Measurements from ENCODE around the gene VPS52. TPM values are rescaled to one million over a fixed set of nuclear protein-coding genes. Genes with fewer than 3 reads are reported as not detected.

Gene VPS52
- total and polyA plus RNA-seq, 9 of the 15 experiments (the other 6 are each of a cell fraction or from before 2014, with no cell fraction given) = 24.4 to 103 (median 40.2) TPM

GRCh38 chr6:33320315-33321181 lies 48.9 kb upstream of the VPS52 start (continued):
- no peak for TF ChIP-seq HNRNPH1 (optimal IDR thresholded peaks at IDR 0.05; ENCODE audit: low read depth, low read length)
- no peak for TF ChIP-seq RBM15 (IDR thresholded peaks at IDR 0.05; ENCODE audit: insufficient read depth, low read length)
- peak; percentile 93 for TF ChIP-seq JUN (IDR thresholded peaks at IDR 0.05; ENCODE audit: borderline replicate concordance, low read depth, low read length)
- peak; percentile 94; the same call in 1 of the 2 replicates for TF ChIP-seq JUN (CRISPR knock-in tag; IDR thresholded peaks at IDR 0.05; ENCODE audit: borderline replicate concordance)
- TF ChIP-seq NFIC (IDR thresholded peaks at IDR 0.05) = peak; percentile 58
- TF ChIP-seq NFE2 (IDR thresholded peaks at IDR 0.05; ENCODE audit: low read depth) = peak; percentile 67
- peak; percentile 30 for TF ChIP-seq CHD1 (IDR thresholded peaks at IDR 0.05; ENCODE audit: low read length)
- TF ChIP-seq ILK (tag; IDR thresholded peaks at IDR 0.05; ENCODE audit: borderline replicate concordance, low read depth) = no peak
- peak; percentile 95 for TF ChIP-seq ATF7 (IDR thresholded peaks at IDR 0.05)
- TF ChIP-seq E2F5 (CRISPR knock-in tag; IDR thresholded peaks at IDR 0.05) = 0 out of 2 replicates have a peak, but pooled peaks have one; percentile 54
- TF ChIP-seq KAT7 (CRISPR knock-in tag; IDR thresholded peaks at IDR 0.05; ENCODE audit: borderline replicate concordance) = 0 out of 2 replicates have a peak, but pooled peaks have one; percentile 37
- no peak for TF ChIP-seq SRSF1 (IDR thresholded peaks at IDR 0.05; ENCODE audit: low read depth, low read length)
- no peak for TF ChIP-seq U2AF1 (optimal IDR thresholded peaks at IDR 0.05; ENCODE audit: low read depth, low read length)
- TF ChIP-seq ZNF77 (CRISPR knock-in tag; IDR thresholded peaks at IDR 0.05) = no peak
- TF ChIP-seq RERE (CRISPR knock-in tag; IDR thresholded peaks at IDR 0.05; ENCODE audit: borderline replicate concordance) = no peak
- TF ChIP-seq FOXK1 (CRISPR knock-in tag; IDR thresholded peaks at IDR 0.05; ENCODE audit: borderline replicate concordance) = no peak
- TF ChIP-seq SMAD4 (CRISPR knock-in tag; conservative IDR thresholded peaks at IDR 0.05) = 0 out of 2 replicates have a peak, but pooled peaks have one; percentile 51
- TF ChIP-seq ATF3 (IDR thresholded peaks at IDR 0.05) = peak; percentile 96
- peak; percentile 85 for TF ChIP-seq ATF3 (CRISPR knock-in tag; conservative IDR thresholded peaks at IDR 0.05)
- TF ChIP-seq RCOR1 (IDR thresholded peaks at IDR 0.05; ENCODE audit: borderline replicate concordance in 1 of 2, low read depth in 2 of 2, low read length in 2 of 2) = 0 out of 4 replicates have a peak, but pooled peaks of 1 of the 2 experiments have one; percentile 26
